Activated naive CD4-positive, alpha-beta T cell treated with anti-CD3 and anti-CD28 coated beads, Interleukin-2, amount 10 ng/mL, durations not matched to agents 7 days and 5 days (primary cell): ENCODE results near the gene LCOR.

Experiments
- CTCF ChIA-PET: fragments of 350-600 bp; sonication (Branson Sonifier 250); formaldehyde crosslinking; loops from one replicate; lab custom pipeline; 2021; ENCODE audit warnings: antibody characterized with exemption; lab: Charles Lee
- DNase-seq: peaks from one replicate; pipeline ENCODE4 v3.0.0-alpha.2; 2020
- H3K27ac Mint-ChIP-seq: one replicate; pipeline ENCODE4 v1.8.0; 2021; ENCODE audit warnings: mild to moderate bottlenecking, moderate library complexity, mixed read lengths
- H3K27me3 Mint-ChIP-seq: one replicate; pipeline ENCODE4 v1.8.0; 2021; ENCODE audit warnings: mild to moderate bottlenecking, mixed read lengths
- H3K36me3 Mint-ChIP-seq: one replicate; pipeline ENCODE4 v1.8.0; 2021; ENCODE audit warnings: mixed read lengths
- H3K4me1 Mint-ChIP-seq: one replicate; pipeline ENCODE4 v1.8.0; 2021; ENCODE audit warnings: mixed read lengths
- H3K4me3 Mint-ChIP-seq: one replicate; pipeline ENCODE4 v1.8.0; 2021; ENCODE audit warnings: mild to moderate bottlenecking, moderate library complexity, mixed read lengths
- H3K9me3 Mint-ChIP-seq: one replicate; pipeline ENCODE4 v1.8.0; 2021; ENCODE audit warnings: mixed read lengths

LCOR gene

DNA sequence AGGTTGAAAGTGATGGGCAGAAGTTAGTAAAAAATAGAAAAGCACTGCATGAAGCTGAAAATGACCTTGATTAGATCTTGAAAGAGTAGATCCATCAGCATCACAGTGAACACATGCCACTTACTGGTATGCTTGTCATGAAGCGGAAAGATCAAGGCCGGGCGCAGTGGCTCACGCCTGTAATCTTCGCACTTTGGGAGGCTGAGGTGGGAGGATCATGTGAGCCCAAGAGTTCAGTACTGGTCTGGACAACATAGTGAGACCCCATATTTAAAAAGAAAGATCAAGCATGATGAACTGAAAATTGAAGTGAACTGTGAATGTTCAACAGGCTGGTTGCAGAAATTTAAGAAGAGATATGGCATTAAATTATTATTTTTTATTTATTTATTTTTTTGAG is 18.0 kb downstream of the LCOR start:
- CTCF ChIA-PET = interaction anchor here (1.2 kb wide), 1 partner anchor 207 kb away, joined by 3 read pairs; no protein-coding TSS in a partner anchor
- H3K27me3 Mint-ChIP-seq = no peaks in the 10 kb centered on the region
- peaks cover 14% of the 10 kb centered on the region for H3K36me3 Mint-ChIP-seq
- H3K27ac Mint-ChIP-seq = no peak overlapping the region
- no peak overlapping the region for H3K4me3 Mint-ChIP-seq
- no peak for DNase-seq
- no peaks in the 10 kb centered on the region for H3K9me3 Mint-ChIP-seq
- no peaks in the 10 kb centered on the region for H3K4me1 Mint-ChIP-seq

DNA sequence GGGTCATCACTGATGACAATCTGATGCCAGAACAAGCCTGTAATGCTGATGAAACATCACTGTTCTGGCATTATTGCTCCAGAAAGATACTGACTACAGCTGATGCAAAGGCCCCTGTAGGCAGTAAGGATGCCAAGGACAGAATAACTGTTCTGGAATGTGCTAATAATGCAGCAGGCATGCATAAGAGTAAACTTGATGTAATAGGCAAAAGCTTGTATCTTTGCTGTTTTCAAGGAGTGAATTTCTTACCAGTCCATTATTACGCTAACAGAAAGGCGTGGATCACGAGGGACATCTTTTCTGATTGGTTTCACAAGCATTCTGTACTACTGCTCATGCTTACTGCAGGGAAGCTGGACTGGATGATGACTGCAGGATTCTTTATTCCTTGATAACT is 18.7 kb downstream of the LCOR start:
- no peaks in the 10 kb centered on the region for H3K9me3 Mint-ChIP-seq
- no peak overlapping the region for H3K27ac Mint-ChIP-seq
- CTCF ChIA-PET = interaction anchor here (0.6 kb wide), 1 partner anchor 222 kb away, joined by 3 read pairs; no protein-coding TSS in a partner anchor
- H3K36me3 Mint-ChIP-seq = peaks cover 14% of the 10 kb centered on the region
- DNase-seq = no peak
- no peak overlapping the region for H3K4me3 Mint-ChIP-seq
- no peaks in the 10 kb centered on the region for H3K4me1 Mint-ChIP-seq
- no peaks in the 10 kb centered on the region for H3K27me3 Mint-ChIP-seq

DNA sequence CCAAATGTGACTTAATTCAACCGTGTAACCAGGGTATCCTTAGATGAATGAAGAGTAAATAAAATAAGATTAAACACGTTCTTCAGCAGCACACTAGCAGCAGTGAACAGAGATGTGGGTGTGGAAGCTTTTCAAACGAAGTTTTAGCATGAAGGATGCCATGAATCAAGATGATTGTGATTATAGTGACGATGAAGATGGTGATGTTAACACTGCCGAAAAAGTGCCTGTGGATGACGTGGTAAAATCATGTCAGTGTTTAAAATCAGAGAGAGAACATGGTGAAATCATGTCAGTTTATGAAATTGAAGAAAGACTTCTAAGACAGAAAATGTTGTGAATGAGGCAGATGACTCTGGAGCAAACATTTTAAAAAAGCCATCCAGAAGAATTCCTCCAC is 19.2 kb downstream of the LCOR start:
- CTCF ChIA-PET = interaction anchor here (0.6 kb wide), 1 partner anchor 222 kb away, joined by 3 read pairs; no protein-coding TSS in a partner anchor
- Mint-ChIP-seq H3K27ac (no peak overlapping the region), H3K27me3 (no peaks in the 10 kb centered on the region), H3K4me1 (no peaks in the 10 kb centered on the region), H3K4me3 (no peak overlapping the region), H3K9me3 (no peaks in the 10 kb centered on the region), H3K36me3 (peaks cover 14% of the 10 kb centered on the region)
- no peak for DNase-seq

DNA sequence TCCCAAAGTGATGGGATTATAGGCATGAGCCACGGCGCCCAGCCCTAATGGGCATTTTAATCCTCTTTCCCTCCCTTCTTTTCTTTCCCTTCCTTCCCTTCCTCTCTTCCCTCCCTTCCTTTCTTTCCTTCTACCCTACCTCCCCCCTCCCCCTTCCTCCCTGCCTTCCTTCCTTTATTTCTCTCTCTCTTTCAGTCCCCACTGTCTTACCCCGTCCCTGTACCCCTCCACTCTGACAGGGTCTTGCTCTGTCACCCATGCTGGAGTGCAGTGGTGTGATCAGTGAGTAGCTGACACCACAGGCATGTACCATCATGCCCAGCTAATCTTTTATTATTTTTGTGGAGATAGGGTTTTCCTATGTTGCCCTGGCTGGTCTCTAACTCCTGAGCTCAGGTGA is 24.2 kb downstream of the LCOR start:
- Mint-ChIP-seq H3K9me3 (no peaks in the 10 kb centered on the region), H3K27me3 (no peaks in the 10 kb centered on the region), H3K27ac (no peak overlapping the region), H3K4me1 (peaks cover 3% of the 10 kb centered on the region), H3K36me3 (peaks cover 28% of the 10 kb centered on the region), H3K4me3 (no peak overlapping the region)
- no peak for DNase-seq
- CTCF ChIA-PET = interaction anchor here (0.7 kb wide), 1 partner anchor 19 kb away, joined by 3 read pairs; no protein-coding TSS in a partner anchor

DNA sequence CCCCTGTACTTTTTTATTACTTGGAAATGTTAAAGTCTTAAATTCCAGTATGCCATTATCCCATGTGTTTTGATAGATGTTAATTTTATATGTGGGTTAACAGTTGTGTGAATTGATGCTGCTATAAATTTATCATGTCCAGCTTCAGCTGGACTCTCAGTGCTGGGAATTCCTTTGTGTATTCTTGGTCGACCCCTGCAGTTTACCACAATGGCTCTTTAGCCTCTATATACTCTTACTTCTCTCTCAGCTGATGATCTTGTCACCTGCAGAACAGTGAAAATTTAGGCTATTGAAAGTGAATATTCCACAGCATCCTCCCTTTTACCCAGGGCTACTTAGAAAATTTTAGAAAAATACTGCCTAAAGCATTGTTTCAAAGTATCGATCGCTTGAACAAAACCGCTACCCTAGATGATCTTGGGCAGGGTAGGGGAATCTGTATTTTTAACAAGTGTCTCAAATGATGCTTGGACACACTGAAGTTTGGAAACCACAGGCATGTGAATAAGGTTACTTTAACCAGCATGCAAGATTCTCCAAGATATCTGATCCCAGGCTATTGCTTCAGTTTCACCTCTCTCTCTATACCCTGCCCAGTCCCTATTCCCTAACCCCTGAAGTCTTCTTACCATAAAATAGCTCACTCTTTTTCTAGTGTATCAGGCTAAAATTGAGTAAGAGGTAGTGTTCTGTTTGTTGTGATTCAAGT is 25.4 kb downstream of the LCOR start:
- Mint-ChIP-seq H3K27ac (no peak overlapping the region), H3K9me3 (no peaks in the 10 kb centered on the region), H3K4me3 (no peak overlapping the region), H3K4me1 (peaks cover 3% of the 10 kb centered on the region), H3K27me3 (no peaks in the 10 kb centered on the region), H3K36me3 (peaks cover 32% of the 10 kb centered on the region)
- CTCF ChIA-PET = no interaction called here
- DNase-seq = no peak

DNA sequence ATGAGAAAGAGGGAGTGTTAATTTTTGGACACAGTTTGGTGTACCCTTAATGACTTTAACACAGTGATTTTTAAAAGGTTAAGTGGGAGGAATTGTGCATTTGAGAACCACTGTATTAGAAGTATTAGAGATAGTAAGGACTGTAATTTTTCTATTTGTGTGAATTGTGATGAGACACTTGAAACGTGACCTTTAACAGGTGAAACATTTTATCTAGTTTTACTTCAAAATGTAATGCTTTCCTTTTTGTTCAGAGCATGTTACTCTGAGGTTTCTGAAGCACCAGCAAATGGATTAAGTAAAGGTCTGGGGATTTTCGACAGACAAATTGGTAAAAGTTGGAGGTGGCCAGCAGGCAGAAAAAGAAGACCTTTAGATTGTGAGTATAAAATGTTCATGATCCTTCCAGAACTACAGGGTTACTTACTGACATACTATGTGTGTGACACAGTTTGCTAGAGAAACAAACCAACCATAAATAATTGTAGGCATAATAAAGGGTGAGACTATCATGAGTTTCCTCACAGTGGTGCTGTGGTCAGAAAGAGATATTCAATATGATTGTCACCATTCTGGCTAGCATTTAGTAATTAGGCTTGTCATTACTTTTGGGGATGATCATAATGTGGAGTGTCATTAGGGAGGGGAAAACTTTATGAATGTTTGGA is 26.1 kb downstream of the LCOR start:
- Mint-ChIP-seq H3K27ac (no peak overlapping the region), H3K36me3 (peaks cover 32% of the 10 kb centered on the region), H3K4me1 (peaks cover 3% of the 10 kb centered on the region), H3K4me3 (no peak overlapping the region), H3K27me3 (no peaks in the 10 kb centered on the region), H3K9me3 (no peaks in the 10 kb centered on the region)
- CTCF ChIA-PET = no interaction called here
- no peak for DNase-seq

DNA sequence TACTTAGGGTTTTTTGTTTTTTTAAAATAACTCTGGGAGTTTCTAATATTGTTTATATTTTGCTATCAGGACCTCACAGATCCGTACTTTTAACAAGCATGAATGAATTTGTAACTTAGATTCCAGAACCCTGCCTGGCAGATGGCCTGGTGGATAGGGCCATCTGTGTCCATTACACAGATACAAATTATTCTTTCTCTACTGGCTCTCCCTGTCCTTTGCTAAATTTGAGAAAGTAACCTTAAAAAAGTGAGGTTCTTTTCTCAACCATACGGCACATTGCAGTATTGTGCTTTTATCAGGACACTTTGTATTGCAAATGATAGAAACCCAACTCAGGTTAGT is 26.6 kb downstream of the LCOR start:
- no peaks in the 10 kb centered on the region for H3K9me3 Mint-ChIP-seq
- peaks cover 28% of the 10 kb centered on the region for H3K36me3 Mint-ChIP-seq
- peaks cover 4% of the 10 kb centered on the region for H3K4me1 Mint-ChIP-seq
- no peak overlapping the region for H3K27ac Mint-ChIP-seq
- H3K27me3 Mint-ChIP-seq = no peaks in the 10 kb centered on the region
- CTCF ChIA-PET = no interaction called here
- DNase-seq = no peak
- no peak overlapping the region for H3K4me3 Mint-ChIP-seq

DNA sequence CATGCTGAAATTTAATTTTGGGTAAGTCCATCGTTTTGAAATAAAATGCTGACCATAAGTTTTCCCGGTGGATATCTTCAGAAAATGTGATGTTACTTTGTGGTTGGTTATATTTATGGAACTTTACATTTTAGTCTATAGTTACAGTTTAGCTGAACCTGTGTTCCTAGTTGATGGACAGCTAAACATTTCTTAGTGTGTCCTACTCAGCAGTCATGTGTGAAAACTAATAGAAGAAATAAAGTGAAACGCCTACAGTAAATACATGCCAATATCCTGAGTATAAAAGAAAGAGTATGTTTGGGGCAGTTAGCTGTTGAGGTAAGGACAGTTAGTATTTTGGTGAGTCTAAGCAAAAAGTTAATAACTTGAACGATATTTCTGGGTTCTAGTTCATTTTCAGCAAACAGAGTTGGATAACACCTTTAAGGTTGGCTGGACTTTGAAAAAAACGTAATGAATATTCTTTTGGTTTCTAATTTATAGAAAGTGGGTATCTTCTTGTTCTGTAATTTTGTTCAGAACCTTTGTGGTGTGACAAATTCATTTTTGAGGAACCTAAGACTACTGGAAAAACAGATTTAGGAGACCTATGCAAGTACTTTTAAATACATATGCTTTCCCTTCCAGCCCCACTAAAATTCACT is 28.7 kb downstream of the LCOR start:
- no peak overlapping the region for H3K4me3 Mint-ChIP-seq
- H3K4me1 Mint-ChIP-seq = peaks cover 11% of the 10 kb centered on the region
- CTCF ChIA-PET = no interaction called here
- H3K27ac Mint-ChIP-seq = no peak overlapping the region
- no peaks in the 10 kb centered on the region for H3K27me3 Mint-ChIP-seq
- peaks cover 24% of the 10 kb centered on the region for H3K36me3 Mint-ChIP-seq
- DNase-seq = no peak
- no peaks in the 10 kb centered on the region for H3K9me3 Mint-ChIP-seq

DNA sequence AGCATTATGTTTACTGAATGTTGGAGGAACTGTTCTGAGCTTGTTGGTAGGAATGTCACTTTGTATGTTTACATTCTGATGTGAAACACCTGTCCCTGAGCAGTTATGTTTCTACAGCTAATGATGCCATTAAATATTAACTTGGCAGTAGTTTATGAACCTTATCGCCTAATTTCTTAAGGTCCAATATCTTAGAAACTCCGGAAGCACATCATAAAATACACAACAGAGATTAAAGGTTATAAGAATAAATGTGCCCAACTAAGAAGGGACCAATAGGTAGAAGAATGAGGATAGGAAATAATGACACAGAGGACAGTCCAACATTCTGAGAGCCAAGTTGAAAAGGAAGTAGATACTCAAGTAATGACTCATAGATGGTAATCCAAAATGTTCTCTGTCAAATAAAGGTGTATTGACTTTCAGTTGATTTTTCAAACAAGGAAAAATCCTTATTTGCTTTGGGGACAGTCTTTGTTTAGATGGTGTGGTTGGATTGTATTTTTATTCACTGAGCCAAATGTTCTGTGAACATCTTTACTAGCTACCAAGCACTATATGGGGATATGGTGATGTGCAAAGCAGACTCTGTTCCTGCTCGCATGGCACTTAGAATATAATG is 31.9 kb downstream of the LCOR start:
- Mint-ChIP-seq H3K4me3 (no peak overlapping the region), H3K9me3 (no peaks in the 10 kb centered on the region), H3K27ac (no peak overlapping the region), H3K36me3 (peaks cover 20% of the 10 kb centered on the region), H3K4me1 (peaks cover 8% of the 10 kb centered on the region), H3K27me3 (no peaks in the 10 kb centered on the region)
- CTCF ChIA-PET = interaction anchor here (1.2 kb wide), 1 partner anchor 19 kb away, joined by 3 read pairs; no protein-coding TSS in a partner anchor
- DNase-seq = no peak

DNA sequence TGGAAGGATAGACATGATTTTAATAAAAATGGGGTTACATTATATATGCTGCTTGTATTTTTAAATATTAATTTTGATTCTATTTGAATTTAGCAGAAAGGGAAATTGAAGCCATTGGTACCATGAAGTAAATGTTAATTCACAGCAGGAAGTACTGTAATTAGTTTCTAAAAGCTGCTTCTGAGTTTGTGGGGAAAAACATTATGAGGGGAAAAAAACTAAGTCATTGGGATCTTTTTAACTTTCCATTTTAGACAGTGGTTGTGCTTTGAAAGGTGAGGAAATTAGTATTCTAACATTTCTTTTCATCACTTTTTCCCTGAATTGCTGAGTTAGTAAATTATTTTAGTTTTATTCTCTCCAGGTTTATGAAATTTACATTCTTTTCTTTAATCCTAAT is 41.0 kb downstream of the LCOR start:
- Mint-ChIP-seq H3K27ac (no peak overlapping the region), H3K27me3 (no peaks in the 10 kb centered on the region), H3K4me3 (no peak overlapping the region), H3K9me3 (no peaks in the 10 kb centered on the region), H3K36me3 (peaks cover 2% of the 10 kb centered on the region), H3K4me1 (no peaks in the 10 kb centered on the region)
- DNase-seq = no peak
- CTCF ChIA-PET = no interaction called here

DNA sequence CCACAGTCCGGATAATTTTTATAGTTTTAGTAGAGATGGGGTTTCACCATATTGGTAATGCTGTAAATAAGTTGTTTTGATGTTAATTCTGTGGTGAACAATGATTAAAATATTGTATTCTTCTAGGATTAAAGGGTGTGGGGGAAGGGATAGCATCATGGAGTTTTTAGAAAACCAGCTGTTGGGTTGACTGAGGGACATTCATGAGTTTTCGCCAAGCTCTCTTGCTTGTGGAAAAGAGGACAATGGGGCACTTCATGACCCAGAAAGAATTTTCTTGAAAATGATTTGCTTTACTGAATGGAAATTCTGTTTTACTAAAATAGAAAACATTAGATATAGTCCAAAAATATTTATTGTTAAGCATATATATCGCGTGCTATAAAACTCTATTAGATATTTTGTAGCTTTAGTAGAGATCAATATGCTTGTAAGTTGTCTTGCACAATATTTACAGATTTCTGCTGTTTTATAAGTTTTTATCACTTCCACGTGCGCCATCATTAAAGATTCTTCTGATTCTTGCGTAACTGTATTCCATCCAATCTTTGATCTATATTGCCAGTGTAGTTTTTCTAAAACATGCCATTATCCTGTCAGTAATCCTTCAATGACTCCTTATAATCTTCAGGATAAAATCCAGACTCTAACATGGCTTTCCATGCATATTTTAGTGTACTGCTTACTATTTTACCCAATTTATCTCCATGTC is 41.8 kb downstream of the LCOR start:
- Mint-ChIP-seq H3K9me3 (no peaks in the 10 kb centered on the region), H3K36me3 (peaks cover 5% of the 10 kb centered on the region), H3K4me1 (no peaks in the 10 kb centered on the region), H3K27ac (no peak overlapping the region), H3K4me3 (no peak overlapping the region), H3K27me3 (no peaks in the 10 kb centered on the region)
- CTCF ChIA-PET = interaction anchor here (1.4 kb wide), 1 partner anchor 151 kb away, joined by 4 read pairs; no protein-coding TSS in a partner anchor
- DNase-seq = no peak

DNA sequence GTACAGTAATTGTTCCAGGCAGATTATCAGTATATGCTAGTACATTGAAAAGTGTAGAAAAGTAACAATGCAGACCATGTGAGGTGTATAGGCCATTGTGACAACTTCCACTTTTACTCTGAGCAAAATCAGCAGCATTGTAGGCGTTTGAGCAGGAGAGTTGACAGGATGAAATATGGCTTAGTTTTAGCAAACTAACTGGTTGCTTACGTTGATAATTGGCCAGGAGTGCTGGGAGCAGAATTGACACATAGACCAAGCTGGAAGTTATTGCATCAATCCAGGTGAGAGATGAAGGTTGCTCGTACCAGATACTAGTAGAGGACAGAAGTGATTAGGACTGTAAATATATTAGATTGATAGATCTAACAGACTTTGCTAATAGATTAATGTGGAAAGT is 46.0 kb downstream of the LCOR start:
- H3K4me1 Mint-ChIP-seq = no peaks in the 10 kb centered on the region

DNA sequence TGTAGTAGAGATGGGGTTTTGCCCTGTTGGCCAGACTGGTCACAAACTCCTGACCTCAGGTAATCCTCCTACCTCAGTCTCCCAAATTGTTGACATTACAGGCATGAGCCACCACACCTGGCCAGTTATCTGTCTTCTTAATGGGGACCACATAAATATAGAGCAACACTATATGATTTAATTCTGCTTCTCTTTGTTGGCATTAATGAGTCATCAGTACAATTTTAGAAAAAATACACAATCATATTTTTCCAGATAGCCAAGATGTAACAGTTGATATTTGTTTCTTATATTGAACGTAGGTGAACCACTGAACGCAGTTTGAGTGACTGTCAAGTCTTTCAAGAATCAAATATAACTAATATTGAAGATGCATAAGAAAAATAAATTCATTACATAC is 48.5 kb downstream of the LCOR start:
- Mint-ChIP-seq H3K4me1 (no peaks in the 10 kb centered on the region), H3K36me3 (peaks cover 10% of the 10 kb centered on the region), H3K27ac (no peak overlapping the region), H3K27me3 (no peaks in the 10 kb centered on the region), H3K9me3 (no peaks in the 10 kb centered on the region), H3K4me3 (no peak overlapping the region)
- no peak for DNase-seq
- CTCF ChIA-PET = no interaction called here

More for the DNA sequence above, 46.0 kb downstream of the LCOR start:
- no peak for DNase-seq
- Mint-ChIP-seq H3K27me3 (no peaks in the 10 kb centered on the region), H3K9me3 (no peaks in the 10 kb centered on the region), H3K36me3 (peaks cover 10% of the 10 kb centered on the region), H3K27ac (no peak overlapping the region), H3K4me3 (no peak overlapping the region)
- CTCF ChIA-PET = no interaction called here
